Embryonic facial prominence (tissue), 1 donor: ENCODE data around the gene ANKRD33.

Source experiments
- DNase-seq: peaks from one replicate; pipeline ENCODE4 v3.0.0-alpha.2; 2016; ENCODE audit errors: extremely low spot score

The ANKRD33 gene

DNA sequence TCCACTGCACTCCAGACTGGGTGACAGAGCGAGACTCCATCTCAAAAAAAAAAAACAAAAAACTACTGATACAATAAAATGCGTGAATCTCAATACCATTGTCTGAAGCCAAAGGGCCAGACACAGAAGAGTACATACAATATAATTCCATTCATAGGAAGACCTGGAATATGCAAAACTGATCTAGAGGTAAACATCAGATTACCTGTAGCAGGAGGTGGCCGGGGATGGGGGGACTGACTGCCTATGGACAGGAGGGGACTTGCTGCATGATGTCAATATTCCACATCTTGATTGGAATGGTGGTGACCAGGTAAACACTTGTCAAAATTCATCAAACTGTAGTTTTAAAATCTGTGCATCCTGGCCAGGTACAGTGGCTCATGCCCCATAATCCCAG, 26.9 kb upstream of the ANKRD33 start:
- DNase-seq = no peak

GRCh38 chr12:51862947-51863346, 25.0 kb upstream of the ANKRD33 start:
- DNase-seq = no peak

- no peak for DNase-seq
These were observed 24.5 kb upstream of the ANKRD33 start for GRCh38 chr12:51863363-51863932.

DNA sequence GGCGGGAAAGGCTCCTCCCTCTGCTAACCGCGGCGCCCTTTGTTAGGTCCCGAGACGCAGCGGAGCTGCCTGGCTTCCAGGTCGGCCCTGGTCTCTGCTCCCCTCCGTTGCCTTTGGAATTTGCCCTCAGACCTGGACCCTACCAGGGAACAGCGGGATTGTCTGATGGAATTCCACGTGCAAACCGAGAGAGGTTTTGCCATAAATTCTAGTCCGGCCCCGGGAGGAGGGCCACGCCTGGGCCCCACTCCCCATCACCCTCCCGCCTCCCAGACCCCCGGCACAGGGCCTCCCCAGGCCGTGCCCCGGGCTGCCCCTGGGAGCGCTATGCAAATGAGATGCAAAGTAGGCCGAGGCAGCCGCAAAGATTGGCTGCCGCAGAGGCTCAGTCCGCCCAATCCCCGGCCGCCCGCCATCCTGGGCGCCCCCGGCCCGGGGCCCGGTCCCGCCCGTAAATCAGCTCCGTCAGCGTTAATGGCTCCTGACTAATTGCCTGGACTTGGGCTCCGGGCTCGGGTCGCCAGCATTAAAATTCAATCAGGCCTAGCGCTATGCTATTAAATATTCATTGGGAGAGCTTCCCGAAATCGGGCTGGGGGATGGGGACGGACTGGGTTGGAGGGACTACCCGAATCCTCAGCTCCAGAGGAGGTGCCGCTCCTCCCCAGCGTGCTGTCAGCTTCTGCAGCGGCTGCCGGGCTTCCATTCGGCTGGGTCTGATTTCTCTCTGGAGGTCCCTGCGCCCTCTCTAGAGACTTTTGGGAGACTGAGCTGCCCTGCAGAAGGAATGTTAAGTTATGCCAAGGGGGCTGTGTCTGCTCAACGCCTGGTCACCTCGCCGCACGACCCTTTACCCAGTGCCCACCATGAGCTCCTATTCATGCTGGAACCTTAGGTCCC, 23.7 kb upstream of the ANKRD33 start:
- no peak for DNase-seq

- no peak for DNase-seq
These were observed 22.9 kb upstream of the ANKRD33 start for GRCh38 chr12:51864833-51865670.

DNA sequence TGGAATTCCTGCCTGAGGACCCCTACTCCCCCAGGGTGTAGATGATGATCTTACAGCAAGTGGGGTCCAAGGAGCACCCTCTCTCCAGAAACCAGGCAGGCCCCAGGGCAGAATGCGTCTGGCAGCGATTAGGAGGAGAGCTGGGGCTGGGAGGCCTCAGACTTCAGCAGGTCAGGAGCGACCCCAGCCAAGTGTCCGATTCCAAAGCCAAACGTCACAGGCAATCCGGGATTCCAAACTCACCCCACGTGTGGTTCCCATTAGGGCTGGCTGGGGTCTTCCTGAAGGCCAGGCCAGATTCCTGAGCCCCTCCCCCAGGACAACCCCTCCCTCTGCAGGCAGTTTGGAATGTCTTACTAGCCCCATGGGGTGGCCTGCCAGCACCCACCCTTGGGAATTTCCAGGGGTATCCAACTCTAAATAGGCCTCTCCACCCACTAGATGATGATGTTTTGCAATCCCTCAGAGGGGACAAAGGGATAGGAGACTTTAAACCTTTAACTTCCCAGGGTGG, 22.1 kb upstream of the ANKRD33 start:
- no peak for DNase-seq

DNA sequence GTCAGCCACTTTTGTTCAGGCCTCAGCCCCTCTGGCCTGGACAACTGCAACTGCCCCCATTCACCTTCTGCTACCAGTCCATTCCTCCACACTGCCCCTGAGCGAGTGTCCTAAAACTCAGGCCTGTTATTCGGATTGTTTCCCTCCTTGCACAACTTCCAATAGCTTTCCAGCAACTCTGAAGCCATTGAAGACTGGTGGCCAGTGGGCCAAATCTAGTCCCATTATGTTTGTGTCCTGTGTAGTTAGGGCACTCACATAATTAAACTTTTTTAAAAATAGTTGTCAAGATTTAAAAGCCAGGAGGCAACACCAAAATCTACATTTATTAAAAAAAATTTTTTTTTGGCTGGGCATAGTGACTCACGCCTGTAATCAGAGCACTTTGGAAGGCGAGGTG, 21.6 kb upstream of the ANKRD33 start:
- DNase-seq = no peak

- DNase-seq = no peak
These were observed 21.1 kb upstream of the ANKRD33 start for GRCh38 chr12:51866762-51867161.

- no peak for DNase-seq
These were observed 20.5 kb upstream of the ANKRD33 start for GRCh38 chr12:51867371-51867770.

GRCh38 chr12:51867796-51868428, 20.0 kb upstream of the ANKRD33 start:
- no peak for DNase-seq

GRCh38 chr12:51868821-51869495, 18.9 kb upstream of the ANKRD33 start:
- no peak for DNase-seq

- no peak for DNase-seq
These were observed 18.4 kb upstream of the ANKRD33 start for GRCh38 chr12:51869496-51869865.

GRCh38 chr12:51869931-51870330, 18.0 kb upstream of the ANKRD33 start:
- no peak for DNase-seq

DNA sequence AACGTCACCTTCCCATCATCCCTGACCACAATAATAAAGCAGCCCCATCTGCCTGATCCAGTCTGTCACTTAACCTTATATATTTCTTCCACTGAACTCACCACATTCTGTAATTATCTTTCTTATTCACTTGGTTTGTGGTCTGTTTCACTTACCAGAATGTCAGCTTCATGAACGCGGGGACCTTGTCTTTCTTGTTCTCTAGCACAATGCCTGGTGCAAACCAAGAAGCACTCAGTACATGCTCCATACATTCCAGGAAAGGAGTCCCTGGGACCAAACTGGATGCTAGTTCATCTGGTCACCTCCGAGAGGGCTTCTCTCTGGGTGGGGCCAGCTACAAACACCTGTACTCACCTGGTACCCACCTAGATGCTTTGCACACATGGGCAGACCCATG, 17.4 kb upstream of the ANKRD33 start:
- DNase-seq = no peak

- no peak for DNase-seq
These were observed 16.8 kb upstream of the ANKRD33 start for GRCh38 chr12:51871126-51871525.

GRCh38 chr12:51871918-51872688, 15.8 kb upstream of the ANKRD33 start:
- no peak for DNase-seq

DNA sequence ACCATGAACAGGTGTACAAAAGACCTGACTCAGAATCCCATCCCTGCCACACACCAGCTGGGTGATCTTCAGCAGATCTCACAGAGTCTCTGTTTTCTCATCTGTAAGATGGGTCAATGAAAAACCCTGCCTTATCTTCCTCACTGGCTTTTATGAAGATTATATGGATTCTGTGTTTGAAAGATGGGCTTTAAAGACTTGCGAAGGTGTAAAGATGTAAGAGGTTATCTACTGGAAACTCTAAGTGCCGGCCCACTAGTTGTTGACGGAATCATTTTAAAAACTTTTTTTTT, 15.3 kb upstream of the ANKRD33 start:
- no peak for DNase-seq

- DNase-seq = no peak
These were observed 14.5 kb upstream of the ANKRD33 start for GRCh38 chr12:51873251-51873994.

GRCh38 chr12:51874000-51874399, 13.9 kb upstream of the ANKRD33 start:
- no peak for DNase-seq

- no peak for DNase-seq
These were observed 13.4 kb upstream of the ANKRD33 start for GRCh38 chr12:51874486-51874885.
